Measurements from ENCODE around the gene RNF144A. TPM values are rescaled to one million over a fixed set of nuclear protein-coding genes. Genes with fewer than 3 reads are reported as not detected.

RNF144A gene
- total RNA-seq, 1 donor: 4.3 TPM

GRCh38 chr2:6906165-6906741 lies 11.0 kb upstream of the RNF144A start:
- H3K4me3 ChIP-seq (ENCODE audit: low read depth, low read length): no peak overlapping the region
- no peak for DNase-seq (ENCODE audit: low read depth)
- TF ChIP-seq CTCF (IDR thresholded peaks at IDR 0.05; ENCODE audit: insufficient read depth, low read depth, low read length): no peak

- DNase-seq (ENCODE audit: low read depth): no peak
- no peak for TF ChIP-seq CTCF (IDR thresholded peaks at IDR 0.05; ENCODE audit: insufficient read depth, low read depth, low read length)
- H3K4me3 ChIP-seq (ENCODE audit: low read depth, low read length): no peak overlapping the region
Measured at GRCh38 chr2:6908291-6908690, 8.9 kb upstream of the RNF144A start.

- no peak for TF ChIP-seq CTCF (IDR thresholded peaks at IDR 0.05; ENCODE audit: insufficient read depth, low read depth, low read length)
- DNase-seq (ENCODE audit: low read depth): no peak
- H3K4me3 ChIP-seq (ENCODE audit: low read depth, low read length): no peak overlapping the region
Measured at GRCh38 chr2:6909431-6910385, 7.5 kb upstream of the RNF144A start.

GRCh38 chr2:6911721-6912120 lies 5.5 kb upstream of the RNF144A start:
- no peak for TF ChIP-seq CTCF (IDR thresholded peaks at IDR 0.05; ENCODE audit: insufficient read depth, low read depth, low read length)
- no peak overlapping the region for H3K4me3 ChIP-seq (ENCODE audit: low read depth, low read length)
- DNase-seq (ENCODE audit: low read depth): no peak

- no peak overlapping the region for H3K4me3 ChIP-seq (ENCODE audit: low read depth, low read length)
- no peak for TF ChIP-seq CTCF (IDR thresholded peaks at IDR 0.05; ENCODE audit: insufficient read depth, low read depth, low read length)
- no peak for DNase-seq (ENCODE audit: low read depth)
Measured at GRCh38 chr2:6913415-6914157, 3.6 kb upstream of the RNF144A start.

- TF ChIP-seq CTCF (IDR thresholded peaks at IDR 0.05; ENCODE audit: insufficient read depth, low read depth, low read length): no peak
- DNase-seq (ENCODE audit: low read depth): no peak
- H3K4me3 ChIP-seq (ENCODE audit: low read depth, low read length): no peak overlapping the region
Measured at GRCh38 chr2:6914828-6915227, 2.4 kb upstream of the RNF144A start.

Data from fibroblast of villous mesenchyme (primary cell).